ENCODE results near the gene CAMSAP2. TPM values are rescaled to one million over a fixed set of nuclear protein-coding genes. Genes with fewer than 3 reads are reported as not detected.

The CAMSAP2 gene
- total RNA-seq, 1 experiment from 2014 or later: 28.6 TPM

DNA sequence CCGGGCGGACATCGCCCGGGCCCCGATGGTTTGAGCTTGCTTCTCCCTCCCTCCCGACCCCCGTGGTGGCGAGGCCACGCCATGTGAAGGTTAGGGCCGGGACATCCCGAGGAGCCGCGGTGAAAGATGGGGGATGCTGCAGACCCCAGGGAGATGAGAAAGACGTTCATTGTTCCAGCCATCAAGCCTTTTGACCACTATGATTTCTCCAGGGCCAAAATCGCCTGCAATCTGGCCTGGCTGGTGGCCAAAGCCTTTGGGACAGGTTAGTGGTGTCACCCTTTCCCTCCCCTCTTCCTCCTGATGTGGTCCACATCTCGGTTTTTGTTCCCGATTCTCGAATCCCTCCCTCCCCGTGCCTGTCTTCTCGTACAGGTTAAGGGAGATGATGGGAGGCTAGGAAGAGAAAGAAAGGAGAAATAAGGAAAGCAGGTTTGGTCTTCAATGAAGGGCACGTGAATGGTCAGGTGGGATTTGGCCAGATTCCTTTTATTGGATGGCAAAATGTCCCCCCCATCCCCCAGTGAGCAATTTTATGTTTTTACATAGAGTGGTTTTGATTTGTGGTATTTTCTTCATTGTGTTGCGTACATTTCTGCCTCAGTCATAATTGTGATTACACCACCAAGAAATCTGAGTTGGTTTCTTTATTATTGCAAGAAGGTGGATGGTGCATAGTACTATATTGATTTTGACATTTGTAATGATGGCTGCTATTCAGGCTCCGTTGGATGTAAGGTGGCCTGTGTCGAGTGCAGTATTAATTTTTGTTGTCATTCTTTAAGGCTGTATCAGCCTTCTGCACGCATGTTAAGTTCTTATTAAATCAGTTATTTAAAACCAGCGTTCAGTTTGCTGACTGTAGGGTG lies 1.2 kb downstream of the CAMSAP2 start:
- DNase-seq (peak; percentile 45), ATAC-seq (peak; percentile 3)
- H2AFZ ChIP-seq (ENCODE audit: low read length): peak overlapping the region; percentile 90
- H4K20me1 ChIP-seq (ENCODE audit: low read length): peaks cover 44% of the 10 kb centered on the region
- POLR2A ChIA-PET (ENCODE audit: unreplicated experiment): interaction anchor here (0.6 to 1.1 kb wide), 3 partner anchors 11 to 32 kb away, joined by 4 to 7 read pairs (median 6); no protein-coding TSS in a partner anchor
- H3K27ac ChIP-seq (ENCODE audit: low read length): peak overlapping the region; percentile 90
- intact Hi-C loops (cut with micrococcal nuclease): loop anchor here (1.0 to 2.0 kb wide), 3 partner anchors 33 to 120 kb away; partner anchors contain the start of gene KIF14
- peak overlapping the region; percentile 89 for H3K4me3 ChIP-seq (ENCODE audit: low read length)
- H3K36me3 ChIP-seq (ENCODE audit: low read depth, low read length): no peaks in the 10 kb centered on the region
- TSS peak; percentile 30 for BruUV-seq (replicated peaks)
- H3K4me2 ChIP-seq (ENCODE audit: low read length): peak overlapping the region; percentile 94
- no peaks in the 10 kb centered on the region for H3K9me2 ChIP-seq (replicated peaks; ENCODE audit: low read length)
- CTCF ChIA-PET: no interaction called here
- TF ChIP-seq EZH2phosphoT487 (IDR thresholded peaks at IDR 0.05; ENCODE audit: borderline replicate concordance, low read length) (no peak), EZH2 (IDR thresholded peaks at IDR 0.05; ENCODE audit: low read length, unreplicated experiment) (no peak)
- TF ChIP-seq, protein P1, sequence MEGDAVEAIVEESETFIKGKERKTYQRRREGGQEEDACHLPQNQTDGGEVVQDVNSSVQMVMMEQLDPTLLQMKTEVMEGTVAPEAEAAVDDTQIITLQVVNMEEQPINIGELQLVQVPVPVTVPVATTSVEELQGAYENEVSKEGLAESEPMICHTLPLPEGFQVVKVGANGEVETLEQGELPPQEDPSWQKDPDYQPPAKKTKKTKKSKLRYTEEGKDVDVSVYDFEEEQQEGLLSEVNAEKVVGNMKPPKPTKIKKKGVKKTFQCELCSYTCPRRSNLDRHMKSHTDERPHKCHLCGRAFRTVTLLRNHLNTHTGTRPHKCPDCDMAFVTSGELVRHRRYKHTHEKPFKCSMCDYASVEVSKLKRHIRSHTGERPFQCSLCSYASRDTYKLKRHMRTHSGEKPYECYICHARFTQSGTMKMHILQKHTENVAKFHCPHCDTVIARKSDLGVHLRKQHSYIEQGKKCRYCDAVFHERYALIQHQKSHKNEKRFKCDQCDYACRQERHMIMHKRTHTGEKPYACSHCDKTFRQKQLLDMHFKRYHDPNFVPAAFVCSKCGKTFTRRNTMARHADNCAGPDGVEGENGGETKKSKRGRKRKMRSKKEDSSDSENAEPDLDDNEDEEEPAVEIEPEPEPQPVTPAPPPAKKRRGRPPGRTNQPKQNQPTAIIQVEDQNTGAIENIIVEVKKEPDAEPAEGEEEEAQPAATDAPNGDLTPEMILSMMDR (conservative IDR thresholded peaks at IDR 0.05; ENCODE audit: low read depth, low read length): no peak
- H3K9ac ChIP-seq (ENCODE audit: low read length): peak overlapping the region; percentile 91
- peaks cover 53% of the 10 kb centered on the region for H3K79me2 ChIP-seq (ENCODE audit: low read length)
- H3K9me3 ChIP-seq (ENCODE audit: low read length): no peaks in the 10 kb centered on the region
- H3K27me3 ChIP-seq (ENCODE audit: low read length): no peaks in the 10 kb centered on the region
- peaks cover 35% of the 10 kb centered on the region for H3K4me1 ChIP-seq (ENCODE audit: insufficient read depth, low read length)
- no peaks in the 10 kb centered on the region for H3F3A ChIP-seq (ENCODE audit: low read length, unreplicated experiment)

DNA sequence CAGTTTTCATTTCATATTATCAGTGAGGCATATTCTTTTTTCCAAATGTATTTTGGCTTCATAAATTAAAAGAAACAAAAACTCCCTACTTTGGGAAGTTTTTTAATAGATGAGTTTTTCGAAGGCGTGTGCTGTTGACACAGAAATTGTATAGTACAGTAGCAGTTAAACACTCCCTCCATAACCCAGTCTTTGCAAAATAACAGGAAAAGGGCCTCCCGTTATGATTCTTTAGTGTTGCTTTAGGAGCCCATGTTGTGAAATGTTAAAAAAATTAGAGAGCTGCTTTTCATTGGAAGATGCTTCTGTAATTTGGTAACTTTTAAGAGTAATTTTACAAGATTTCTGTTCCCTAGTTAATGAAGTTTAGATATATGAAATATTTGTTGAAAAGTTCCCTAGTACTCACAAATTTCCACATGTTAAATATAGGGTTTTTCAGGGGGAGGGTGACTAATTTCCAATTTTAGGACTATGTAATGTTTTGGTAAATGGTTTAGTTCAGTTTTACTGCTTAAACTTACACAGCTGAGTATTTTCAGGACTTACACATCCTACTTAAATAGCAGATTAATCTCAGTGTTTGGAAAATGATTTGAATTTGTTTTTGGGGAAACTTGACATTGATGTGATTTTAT lies 2.0 kb downstream of the CAMSAP2 start:
- Histone ChIP-seq H3K27me3 (ENCODE audit: low read length) (no peaks in the 10 kb centered on the region), H3K9ac (ENCODE audit: low read length) (peak overlapping the region; percentile 91), H3K27ac (ENCODE audit: low read length) (no peak overlapping the region), H2AFZ (ENCODE audit: low read length) (no peak overlapping the region), H3K9me2 (replicated peaks; ENCODE audit: low read length) (no peaks in the 10 kb centered on the region), H3K4me2 (ENCODE audit: low read length) (peak overlapping the region; percentile 94), H3K79me2 (ENCODE audit: low read length) (peaks cover 61% of the 10 kb centered on the region), H3K9me3 (ENCODE audit: low read length) (no peaks in the 10 kb centered on the region), H3F3A (ENCODE audit: low read length, unreplicated experiment) (no peaks in the 10 kb centered on the region), H3K4me1 (ENCODE audit: insufficient read depth, low read length) (peaks cover 35% of the 10 kb centered on the region), H3K36me3 (ENCODE audit: low read depth, low read length) (no peaks in the 10 kb centered on the region), H4K20me1 (ENCODE audit: low read length) (peaks cover 44% of the 10 kb centered on the region), H3K4me3 (ENCODE audit: low read length) (peak overlapping the region; percentile 89)
- DNase-seq: no peak
- ATAC-seq: no peak
- BruUV-seq (replicated peaks): no TSS peak
- ChIA-PET CTCF (interaction anchor here (1.0 kb wide), 1 partner anchor 118 kb away, joined by 6 read pairs; no protein-coding TSS in a partner anchor), POLR2A (ENCODE audit: unreplicated experiment) (no interaction called here)
- no peak for TF ChIP-seq EZH2 (IDR thresholded peaks at IDR 0.05; ENCODE audit: low read length, unreplicated experiment)
- TF ChIP-seq, protein P1 (conservative IDR thresholded peaks at IDR 0.05; ENCODE audit: low read depth, low read length): no peak
- TF ChIP-seq EZH2phosphoT487 (IDR thresholded peaks at IDR 0.05; ENCODE audit: borderline replicate concordance, low read length): no peak
- intact Hi-C loops (cut with micrococcal nuclease): loop anchor here (2.0 kb wide), 1 partner anchor 62 kb away; no protein-coding TSS in a partner anchor
